GM12878 (cell line): ENCODE data around the gene VWA5B2. TPM values are rescaled to one million over a fixed set of nuclear protein-coding genes. Genes with fewer than 3 reads are reported as not detected.

Experiments
- ATAC-seq: fragments of 200-7000 bp; cut with Tn5 transposase; 3 replicates; pipeline ENCODE4 v1.9.1; 2020; ENCODE audit warnings: mild to moderate bottlenecking, moderate library complexity
- BruUV-seq: library from RNA; stranded (reverse); fragments of 400-500 nt; replicated peaks from 2 replicates; lab custom pipeline; 2021; lab: Mats Ljungman, UMichigan
- CTCF ChIA-PET: fragments of 300-600 bp; sonication (Branson Sonifier 250); formaldehyde crosslinking; extraction: SDS; loops from one replicate; lab custom pipeline; 2021; ENCODE audit warnings: inconsistent platforms; lab: Yijun Ruan, JAX
- POLR2A ChIA-PET: fragments of 350-600 bp; formaldehyde crosslinking; extraction: SDS; loops from one replicate; lab custom pipeline; 2021; ENCODE audit warnings: inconsistent platforms; lab: Charles Lee
- RAD21 ChIA-PET: fragments of 300-600 bp; sonication (Branson Sonifier 250); formaldehyde crosslinking; loops from one replicate; lab custom pipeline; 2023; ENCODE audit warnings: antibody characterized with exemption; ENCODE audit not compliant: unreplicated experiment; lab: Charles Lee
- SMC1A ChIA-PET: fragments of 300-600 bp; sonication (Branson Sonifier 250); formaldehyde crosslinking; loops from one replicate; lab custom pipeline; 2023; ENCODE audit not compliant: unreplicated experiment, uncharacterized antibody; lab: Charles Lee
- DNase-seq: peaks from one replicate; pipeline ENCODE4 v3.0.0-alpha.2; 2011; ENCODE audit warnings: low read depth, low spot score
- FAIRE-seq: peaks from 3 replicates; lab custom pipeline; 2011; peaks lifted over from hg19 to GRCh38; lab: Jason Lieb, UNC
- H2AFZ ChIP-seq: 2 replicates; pipeline ENCODE4 v1.6.0; 2011; ENCODE audit warnings: low read depth, low read length, control low read depth; ENCODE audit not compliant: control insufficient read depth
- H3K27ac ChIP-seq: 2 replicates; pipeline ENCODE4 v1.5.1; 2011; ENCODE audit warnings: control low read depth; ENCODE audit not compliant: control insufficient read depth, insufficient read depth
- H3K27me3 ChIP-seq, 2 experiments: replicated peaks in 1 of 2; 2 replicates each; pipeline versions ENCODE4 v1.6.0 to v1.6.1; 2011; ENCODE audit warnings: low read length in 1 of 2; ENCODE audit not compliant: control insufficient read depth in 2 of 2, insufficient read depth in 2 of 2
- H3K36me3 ChIP-seq, 2 experiments: 2 replicates each; pipeline ENCODE4 v1.5.1; 2011; ENCODE audit warnings: low read length in 1 of 2; ENCODE audit not compliant: control insufficient read depth in 2 of 2, insufficient read depth in 2 of 2
- H3K4me1 ChIP-seq: 2 replicates; pipeline ENCODE4 v1.6.1; 2011; ENCODE audit warnings: mild to moderate bottlenecking, low read length, moderate library complexity, mixed read lengths; ENCODE audit not compliant: control insufficient read depth, insufficient read depth
- H3K4me2 ChIP-seq: 2 replicates; pipeline ENCODE4 v1.6.0; 2011; ENCODE audit warnings: control low read depth; ENCODE audit not compliant: control insufficient read depth, insufficient read depth
- H3K4me3 ChIP-seq: fragments of 200-600 bp; sonication (generic); 2 replicates; pipeline ENCODE4 v1.5.1; 2016
- H3K79me2 ChIP-seq: 2 replicates; pipeline ENCODE4 v1.6.0; 2011; ENCODE audit warnings: low read length; ENCODE audit not compliant: control insufficient read depth, insufficient read depth
- H3K9ac ChIP-seq: 2 replicates; pipeline ENCODE4 v1.8.0; 2011; ENCODE audit warnings: low read length, control low read depth, mixed read lengths; ENCODE audit not compliant: control insufficient read depth, insufficient read depth
- H3K9me3 ChIP-seq: replicated peaks from 3 replicates; pipeline ENCODE4 v1.5.1; 2011; ENCODE audit warnings: mild to moderate bottlenecking, low read length; ENCODE audit not compliant: control insufficient read depth, insufficient read depth
- H4K20me1 ChIP-seq: 2 replicates; pipeline ENCODE4 v1.6.0; 2011; ENCODE audit not compliant: control insufficient read depth, insufficient read depth
- CEBPB ChIP-seq, 2 experiments: fragments of 150-350 bp in 1 of 2; IDR thresholded peaks; 2 replicates each; pipeline ENCODE4 v1.6.1; 2012 to 2014; ENCODE audit warnings: low read depth in 2 of 2, low read length in 2 of 2, borderline replicate concordance in 1 of 2, inconsistent platforms in 1 of 2
- GABPA ChIP-seq: IDR thresholded peaks from 2 replicates; pipeline ENCODE4 v1.6.1; 2014; ENCODE audit warnings: antibody characterized with exemption, low read depth, mild to moderate bottlenecking, inconsistent platforms
- MXI1 ChIP-seq: fragments of 150-350 bp; IDR thresholded peaks from 2 replicates; pipeline ENCODE4 v1.6.1; 2011; ENCODE audit warnings: low read depth, mild to moderate bottlenecking, inconsistent platforms, low read length, improper control_type of control experiment
- SPI1 ChIP-seq: IDR thresholded peaks from 2 replicates; pipeline ENCODE4 v1.6.1; 2011; ENCODE audit warnings: low read depth, mild to moderate bottlenecking, low read length, moderate library complexity, borderline replicate concordance; ENCODE audit not compliant: insufficient read depth
- WGBS: methylation state at CpG from one replicate; pipeline ENCODE4 v1.1.6; 2016; ENCODE audit warnings: low lambda C conversion rate; ENCODE audit not compliant: insufficient replicate concordance, insufficient coverage; ENCODE audit errors: missing lambda C conversion rate; 5-methylcytosine and 5-hydroxymethylcytosine counted together
- in situ Hi-C: fragments of 300-500 bp; cut with MboI; formaldehyde crosslinking; loops from 9 replicates; pipeline ENCODE4 v1.14.3; 2018; ENCODE audit warnings: mixed read lengths
- intact Hi-C: fragments of 100-400 bp; cut with micrococcal nuclease; formaldehyde crosslinking; loops from one replicate; pipeline ENCODE4 v1.14.2; 2022; ENCODE audit not compliant: unreplicated experiment
- polyA plus RNA-seq, 11 experiments: library from polyadenylated mRNA; depleted of rRNA in 4 of 11; unstranded in 6 of 11; stranded (reverse) in 5 of 11; fragments of >200 nt; fragmentation: Nextera tagmentation in 4 of 11; fragmentation: Illumina TruSeq in 1 of 11; extraction: Ambion mirVana in 4 of 11; extraction: Trizol in 1 of 11; gene quantifications; 1 replicate in 1 of 11; 2 replicates in 10 of 11; pipeline versions ENCODE4 v1.2.1 to v1.2.3, GENCODE V29; 2011 to 2016; ENCODE audit warnings: inconsistent platforms in 2 of 11, missing spikeins in 2 of 11, low read depth in 1 of 11
- total RNA-seq, 4 experiments: library from RNA; depleted of rRNA in 3 of 4; stranded (reverse); fragments of >200 nt in 3 of 4; fragmentation: Illumina TruSeq in 1 of 4; extraction: Trizol in 1 of 4; gene quantifications; 2 replicates each; pipeline versions ENCODE4 v1.2.1 to v1.2.3, GENCODE V29; 2013 to 2021

The VWA5B2 gene
- total and polyA plus RNA-seq, 10 of the 15 experiments (the other 5 are each of a cell fraction or from before 2014, with no cell fraction given): 0.03 to 0.09 TPM; not detected in 8

DNA sequence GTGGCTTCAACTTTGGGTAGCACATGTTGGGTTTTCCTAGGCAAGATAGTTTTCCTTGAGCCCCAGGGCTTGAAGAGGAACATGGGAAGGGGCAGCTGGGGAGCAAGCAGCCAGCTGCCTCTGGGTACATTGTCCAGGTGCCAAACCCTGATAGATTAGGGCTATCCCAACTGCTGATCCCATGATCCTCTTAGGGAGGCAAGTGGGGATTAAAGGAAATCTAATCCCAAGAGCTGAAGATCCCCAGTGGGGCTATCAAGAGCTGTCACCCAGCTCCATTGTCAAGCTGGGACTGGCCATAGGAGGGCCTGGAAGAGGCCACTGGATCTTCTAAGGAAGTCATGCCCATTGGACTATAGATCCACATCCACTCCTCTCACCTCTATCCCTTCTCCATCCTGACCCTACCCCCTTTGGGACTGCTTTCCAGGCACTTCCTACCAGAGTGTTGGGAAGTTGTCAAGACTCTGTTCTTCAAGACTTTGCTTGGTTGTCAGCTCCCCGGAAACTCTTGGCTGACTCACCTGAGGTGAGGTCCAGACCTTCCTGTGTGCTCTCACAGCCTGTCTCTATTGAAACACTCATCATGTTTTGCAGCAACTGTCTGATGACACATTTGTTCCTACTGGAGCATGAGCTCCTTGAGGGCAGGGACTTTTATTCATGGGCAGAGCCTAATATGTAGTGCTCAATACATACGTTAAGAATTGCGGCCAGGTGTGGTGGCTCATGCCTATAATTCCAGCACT lies 26.1 kb downstream of the VWA5B2 start:
- 77% methylated on average over 3 of the region's 3 CpGs for WGBS
- H3K4me3 ChIP-seq: no peak overlapping the region
- TF ChIP-seq CEBPB (IDR thresholded peaks at IDR 0.05; ENCODE audit: borderline replicate concordance in 1 of 2, low read depth in 2 of 2, low read length in 2 of 2): no peak
- TF ChIP-seq GABPA: no peak
- TF ChIP-seq MXI1: no peak
- TF ChIP-seq SPI1: no peak
- SMC1A ChIA-PET: interaction anchor here (1.0 to 2.6 kb wide), 3 partner anchors 9 to 28 kb away, joined by 3 to 15 read pairs (median 3); no protein-coding TSS in a partner anchor
- FAIRE-seq: no peak
- in situ Hi-C loops: no loop called here
- no TSS peak for BruUV-seq
- intact Hi-C loops: loop anchor here (10.0 kb wide), 1 partner anchor 241 kb away; the partner anchor contains the start of gene ABCC5
- no peak for ATAC-seq
- DNase-seq: no peak
- no peak overlapping the region for H3K9ac ChIP-seq
- H3K4me2 ChIP-seq: no peak overlapping the region
- H3K4me1 ChIP-seq: no peaks in the 10 kb centered on the region
- H3K9me3 ChIP-seq: no peaks in the 10 kb centered on the region
- peaks cover 1 to 2% of the 10 kb centered on the region in 2 experiments; a peak in 3 of 4 replicates for H3K27me3 ChIP-seq
- no peak overlapping the region for H3K27ac ChIP-seq
- POLR2A ChIA-PET: no interaction called here
- RAD21 ChIA-PET: no interaction called here
- CTCF ChIA-PET: interaction anchor here (1.3 to 7.1 kb wide), 4 partner anchors 17 to 122 kb away, joined by 3 to 69 read pairs (median 4); partner anchors contain the start of gene VWA5B2
- no peaks in the 10 kb centered on the region for H3K36me3 ChIP-seq
- no peaks in the 10 kb centered on the region for H3K79me2 ChIP-seq
- no peak overlapping the region for H2AFZ ChIP-seq
- no peaks in the 10 kb centered on the region for H4K20me1 ChIP-seq
